Uterus (tissue), 2 donors: Measurements from ENCODE around the gene CTCF.
A peak's percentile ranks its signal among the peaks of the same experiment; 100 is the strongest.

Experiments
- CTCF ChIP-seq, 4 experiments: fragments of 200-600 bp in 2 of 4; fragments of 450-650 bp in 2 of 4; sonication (generic) in 2 of 4; IDR thresholded peaks; one replicate each; pipeline ENCODE4 v1.5.1; 2016 to 2019; ENCODE audit warnings: antibody characterized with exemption in 4 of 4, mild to moderate bottlenecking in 2 of 4, moderate library complexity in 1 of 4
- POLR2A ChIP-seq, 2 donors: fragments of 450-650 bp; IDR thresholded peaks; one replicate each; pipeline ENCODE4 v1.6.1; 2016; ENCODE audit warnings: antibody characterized with exemption in 2 of 2, mild to moderate bottlenecking in 1 of 2, moderate library complexity in 1 of 2

GRCh38 chr16:67530013-67530939, 32.0 kb upstream of the CTCF start:
- TF ChIP-seq CTCF (IDR thresholded peaks at IDR 0.05) (no peak), POLR2A (IDR thresholded peaks at IDR 0.05) (peak; percentile 63 to 84)
